SK-N-SH treated with all-trans-retinoic acid at 6 μM for 48 hours (cell line): ENCODE measurements around the gene FARSB.

Experiments
- ATAC-seq: fragments of 200-7000 bp; cut with Tn5 transposase; 3 replicates; pipeline ENCODE4 v1.9.1; 2020; ENCODE audit warnings: mild to moderate bottlenecking, moderate library complexity
- ARNTL ChIP-seq: fragments of 450-650 bp; formaldehyde crosslinking; IDR thresholded peaks from 2 replicates; pipeline ENCODE4 v1.5.0; 2020; ENCODE audit warnings: low read depth, mild to moderate bottlenecking, moderate library complexity, borderline replicate concordance
- BACH2 ChIP-seq: fragments of 250-450 bp; sonication (Bioruptor Pico); IDR thresholded peaks from 2 replicates; pipeline ENCODE4 v1.9.0; 2021; ENCODE audit warnings: mild to moderate bottlenecking, borderline replicate concordance
- CSDC2 ChIP-seq: fragments of 250-450 bp; sonication (Bioruptor Pico); IDR thresholded peaks from 2 replicates; pipeline ENCODE4 v1.5.0; 2020; ENCODE audit warnings: mild to moderate bottlenecking, moderate library complexity
- ESRRG ChIP-seq: fragments of 250-450 bp; sonication (Bioruptor Pico); IDR thresholded peaks from 2 replicates; pipeline ENCODE4 v1.6.1; 2021; ENCODE audit warnings: mild to moderate bottlenecking
- GLIS3 ChIP-seq: fragments of 250-450 bp; sonication (Bioruptor Pico); IDR thresholded peaks from 2 replicates; pipeline ENCODE4 v1.5.0; 2020; ENCODE audit warnings: mild to moderate bottlenecking, moderate library complexity
- ISL1 ChIP-seq: fragments of 250-450 bp; sonication (Bioruptor Pico); IDR thresholded peaks from 2 replicates; pipeline ENCODE4 v2.1.2; 2022; ENCODE audit warnings: mild to moderate bottlenecking, moderate library complexity
- OSR1 ChIP-seq: fragments of 250-450 bp; sonication (Bioruptor Pico); IDR thresholded peaks from 2 replicates; pipeline ENCODE4 v1.8.0; 2022; ENCODE audit warnings: moderate library complexity, mild to moderate bottlenecking, inconsistent platforms
- POU6F1 ChIP-seq: fragments of 250-450 bp; sonication (Bioruptor Pico); IDR thresholded peaks from 2 replicates; pipeline ENCODE4 v1.8.0; 2021; ENCODE audit warnings: low read depth, mild to moderate bottlenecking, moderate library complexity, borderline replicate concordance
- PPARA ChIP-seq: fragments of 250-450 bp; sonication (Bioruptor Pico); IDR thresholded peaks from 2 replicates; pipeline ENCODE4 v1.5.0; 2020; ENCODE audit warnings: mild to moderate bottlenecking, borderline replicate concordance
- RARB ChIP-seq: fragments of 250-450 bp; sonication (Bioruptor Pico); IDR thresholded peaks from 2 replicates; pipeline ENCODE4 v1.8.0; 2021; ENCODE audit warnings: mild to moderate bottlenecking, moderate library complexity
- SNAI2 ChIP-seq: fragments of 250-450 bp; sonication (Bioruptor Pico); IDR thresholded peaks from 2 replicates; pipeline ENCODE4 v1.5.0; 2020; ENCODE audit warnings: mild to moderate bottlenecking, moderate library complexity
- TCF4 ChIP-seq: fragments of 250-450 bp; sonication (Bioruptor Pico); IDR thresholded peaks from 2 replicates; pipeline ENCODE4 v1.8.0; 2021; ENCODE audit warnings: mild to moderate bottlenecking, moderate library complexity, borderline replicate concordance
- TOX ChIP-seq: fragments of 250-450 bp; sonication (Bioruptor Pico); IDR thresholded peaks from 2 replicates; pipeline ENCODE4 v1.8.0; 2021; ENCODE audit warnings: mild to moderate bottlenecking, moderate library complexity, borderline replicate concordance
- TSHZ2 ChIP-seq: fragments of 250-450 bp; sonication (Bioruptor Pico); IDR thresholded peaks from 2 replicates; pipeline ENCODE4 v1.5.0; 2020; ENCODE audit warnings: mild to moderate bottlenecking, moderate library complexity
- ZC3H10 ChIP-seq: fragments of 250-450 bp; sonication (Bioruptor Pico); IDR thresholded peaks from 2 replicates; pipeline ENCODE4 v1.5.1; 2021; ENCODE audit warnings: mild to moderate bottlenecking, moderate library complexity
- ZFP3 ChIP-seq: fragments of 250-450 bp; sonication (Bioruptor Pico); IDR thresholded peaks from 2 replicates; pipeline ENCODE4 v1.5.0; 2020; ENCODE audit warnings: mild to moderate bottlenecking, moderate library complexity
- ZFP30 ChIP-seq: fragments of 450-650 bp; formaldehyde crosslinking; IDR thresholded peaks from 2 replicates; pipeline ENCODE4 v1.5.0; 2022; ENCODE audit warnings: mild to moderate bottlenecking, moderate library complexity
- ZNF565 ChIP-seq: fragments of 450-650 bp; formaldehyde crosslinking; conservative IDR thresholded peaks from 2 replicates; pipeline ENCODE4 v1.5.0; 2020; ENCODE audit warnings: low read depth, mild to moderate bottlenecking, moderate library complexity
- ZNF70 ChIP-seq: fragments of 450-650 bp; formaldehyde crosslinking; IDR thresholded peaks from 2 replicates; pipeline ENCODE4 v1.5.0; 2020; ENCODE audit warnings: mild to moderate bottlenecking, moderate library complexity
- ZNF8 ChIP-seq: fragments of 450-650 bp; formaldehyde crosslinking; IDR thresholded peaks from 2 replicates; pipeline ENCODE4 v1.5.0; 2020; ENCODE audit warnings: mild to moderate bottlenecking, moderate library complexity
- TF ChIP-seq, protein P1 (sequence below): fragments of 250-450 bp; sonication (Bioruptor Pico); IDR thresholded peaks from 2 replicates; pipeline ENCODE4 v1.5.1; 2021; ENCODE audit warnings: mild to moderate bottlenecking, moderate library complexity
- TF ChIP-seq, protein P2 (sequence below): fragments of 250-450 bp; sonication (Bioruptor Pico); IDR thresholded peaks from 2 replicates; pipeline ENCODE4 v1.8.0; 2020; ENCODE audit warnings: mild to moderate bottlenecking, moderate library complexity, borderline replicate concordance
- TF ChIP-seq, protein P3 (sequence below): fragments of 250-450 bp; sonication (Bioruptor Pico); IDR thresholded peaks from 2 replicates; pipeline ENCODE4 v1.5.1; 2020; ENCODE audit warnings: low read depth, mild to moderate bottlenecking, moderate library complexity

FARSB gene

GRCh38 chr2:222683805-222684204 lies 27.9 kb upstream of the FARSB start:
- no peak for ATAC-seq
- TF ChIP-seq TCF4 (CRISPR knock-in tag) (no peak), TOX (CRISPR knock-in tag) (no peak), ZNF8 (CRISPR knock-in tag) (no peak), ZFP3 (no peak), SNAI2 (CRISPR knock-in tag) (no peak), ESRRG (CRISPR knock-in tag) (no peak)
- TF ChIP-seq, protein P1, sequence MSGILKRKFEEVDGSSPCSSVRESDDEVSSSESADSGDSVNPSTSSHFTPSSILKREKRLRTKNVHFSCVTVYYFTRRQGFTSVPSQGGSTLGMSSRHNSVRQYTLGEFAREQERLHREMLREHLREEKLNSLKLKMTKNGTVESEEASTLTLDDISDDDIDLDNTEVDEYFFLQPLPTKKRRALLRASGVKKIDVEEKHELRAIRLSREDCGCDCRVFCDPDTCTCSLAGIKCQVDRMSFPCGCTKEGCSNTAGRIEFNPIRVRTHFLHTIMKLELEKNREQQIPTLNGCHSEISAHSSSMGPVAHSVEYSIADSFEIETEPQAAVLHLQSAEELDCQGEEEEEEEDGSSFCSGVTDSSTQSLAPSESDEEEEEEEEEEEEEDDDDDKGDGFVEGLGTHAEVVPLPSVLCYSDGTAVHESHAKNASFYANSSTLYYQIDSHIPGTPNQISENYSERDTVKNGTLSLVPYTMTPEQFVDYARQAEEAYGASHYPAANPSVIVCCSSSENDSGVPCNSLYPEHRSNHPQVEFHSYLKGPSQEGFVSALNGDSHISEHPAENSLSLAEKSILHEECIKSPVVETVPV (CRISPR knock-in tag), result no peak
- TF ChIP-seq, all 23 proteins: peak for 0

GRCh38 chr2:222677981-222678380 lies 22.1 kb upstream of the FARSB start:
- TF ChIP-seq TCF4 (CRISPR knock-in tag), result no peak
- TF ChIP-seq CSDC2 (CRISPR knock-in tag), result no peak
- TF ChIP-seq ZFP30 (CRISPR knock-in tag), result no peak
- no peak for TF ChIP-seq ISL1 (CRISPR knock-in tag)
- TF ChIP-seq ZNF565 (CRISPR knock-in tag), result no peak
- no peak for TF ChIP-seq ZFP3
- TF ChIP-seq ZNF70 (CRISPR knock-in tag), result no peak
- ATAC-seq, result no peak

GRCh38 chr2:222673883-222674282 lies 18.0 kb upstream of the FARSB start:
- no peak for ATAC-seq

DNA sequence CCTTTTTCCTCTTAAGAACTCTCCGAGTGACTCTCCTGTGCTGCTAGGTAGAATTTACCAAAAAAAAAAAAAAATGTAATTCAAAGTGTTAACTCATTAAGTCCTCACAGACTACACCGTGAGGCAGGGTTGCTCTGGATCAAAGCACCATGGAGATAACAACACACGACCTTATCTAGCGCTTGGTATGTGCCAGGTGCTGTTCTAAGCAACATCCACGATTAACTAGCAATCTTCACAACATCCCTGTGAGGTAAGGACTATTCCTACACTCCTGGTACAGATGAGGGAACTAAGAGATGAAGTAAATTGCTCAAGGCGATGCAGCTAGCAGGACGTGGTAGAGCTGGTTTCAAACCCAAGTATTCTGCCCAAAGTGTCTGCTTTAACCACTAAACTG lies 17.4 kb upstream of the FARSB start:
- ATAC-seq, result no peak
- TF ChIP-seq RARB (CRISPR knock-in tag) (no peak), POU6F1 (no peak), ZNF70 (CRISPR knock-in tag) (no peak), ISL1 (CRISPR knock-in tag) (no peak), PPARA (CRISPR knock-in tag) (no peak), TSHZ2 (CRISPR knock-in tag) (no peak), TCF4 (CRISPR knock-in tag) (no peak), ZNF565 (CRISPR knock-in tag) (no peak), ZFP30 (CRISPR knock-in tag) (no peak), SNAI2 (CRISPR knock-in tag) (no peak), OSR1 (no peak), ZFP3 (no peak), ARNTL (CRISPR knock-in tag) (no peak)
- TF ChIP-seq, protein P2, sequence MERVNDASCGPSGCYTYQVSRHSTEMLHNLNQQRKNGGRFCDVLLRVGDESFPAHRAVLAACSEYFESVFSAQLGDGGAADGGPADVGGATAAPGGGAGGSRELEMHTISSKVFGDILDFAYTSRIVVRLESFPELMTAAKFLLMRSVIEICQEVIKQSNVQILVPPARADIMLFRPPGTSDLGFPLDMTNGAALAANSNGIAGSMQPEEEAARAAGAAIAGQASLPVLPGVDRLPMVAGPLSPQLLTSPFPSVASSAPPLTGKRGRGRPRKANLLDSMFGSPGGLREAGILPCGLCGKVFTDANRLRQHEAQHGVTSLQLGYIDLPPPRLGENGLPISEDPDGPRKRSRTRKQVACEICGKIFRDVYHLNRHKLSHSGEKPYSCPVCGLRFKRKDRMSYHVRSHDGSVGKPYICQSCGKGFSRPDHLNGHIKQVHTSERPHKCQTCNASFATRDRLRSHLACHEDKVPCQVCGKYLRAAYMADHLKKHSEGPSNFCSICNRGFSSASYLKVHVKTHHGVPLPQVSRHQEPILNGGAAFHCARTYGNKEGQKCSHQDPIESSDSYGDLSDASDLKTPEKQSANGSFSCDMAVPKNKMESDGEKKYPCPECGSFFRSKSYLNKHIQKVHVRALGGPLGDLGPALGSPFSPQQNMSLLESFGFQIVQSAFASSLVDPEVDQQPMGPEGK (CRISPR knock-in tag), result no peak
- TF ChIP-seq, protein P3, sequence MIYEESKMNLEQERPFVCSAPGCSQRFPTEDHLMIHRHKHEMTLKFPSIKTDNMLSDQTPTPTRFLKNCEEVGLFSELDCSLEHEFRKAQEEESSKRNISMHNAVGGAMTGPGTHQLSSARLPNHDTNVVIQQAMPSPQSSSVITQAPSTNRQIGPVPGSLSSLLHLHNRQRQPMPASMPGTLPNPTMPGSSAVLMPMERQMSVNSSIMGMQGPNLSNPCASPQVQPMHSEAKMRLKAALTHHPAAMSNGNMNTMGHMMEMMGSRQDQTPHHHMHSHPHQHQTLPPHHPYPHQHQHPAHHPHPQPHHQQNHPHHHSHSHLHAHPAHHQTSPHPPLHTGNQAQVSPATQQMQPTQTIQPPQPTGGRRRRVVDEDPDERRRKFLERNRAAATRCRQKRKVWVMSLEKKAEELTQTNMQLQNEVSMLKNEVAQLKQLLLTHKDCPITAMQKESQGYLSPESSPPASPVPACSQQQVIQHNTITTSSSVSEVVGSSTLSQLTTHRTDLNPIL (CRISPR knock-in tag), result no peak

More at GRCh38 chr2:222673883-222674282, 18.0 kb upstream of the FARSB start:
- TF ChIP-seq ESRRG (CRISPR knock-in tag), result no peak
- TF ChIP-seq, protein P2 (CRISPR knock-in tag), result no peak
- no peak for TF ChIP-seq SNAI2 (CRISPR knock-in tag)
- TF ChIP-seq, protein P3 (CRISPR knock-in tag), result no peak
- no peak for TF ChIP-seq GLIS3 (CRISPR knock-in tag)
- TF ChIP-seq ZC3H10 (CRISPR knock-in tag), result no peak
- no peak for TF ChIP-seq BACH2 (CRISPR knock-in tag)
- no peak for TF ChIP-seq ZNF70 (CRISPR knock-in tag)
- TF ChIP-seq RARB (CRISPR knock-in tag), result no peak
- no peak for TF ChIP-seq OSR1
